HepG2 (cell line): ENCODE measurements around the gene INSR. TPM values are rescaled to one million over a fixed set of nuclear protein-coding genes. Genes with fewer than 3 reads are reported as not detected.

Source experiments
- ARID5B ChIP-seq: IDR thresholded peaks from 2 replicates; pipeline ENCODE4 v1.4.0; 2020; ENCODE audit warnings: mild to moderate bottlenecking, missing genetic modification reagents
- CEBPG ChIP-seq: IDR thresholded peaks from 2 replicates; pipeline ENCODE4 v1.6.1; 2016
- LRRFIP1 ChIP-seq: sonication (generic); formaldehyde crosslinking; conservative IDR thresholded peaks from 2 replicates; pipeline ENCODE4 v1.4.0; 2020; ENCODE audit warnings: missing genetic modification reagents
- TOPORS ChIP-seq: sonication (generic); formaldehyde crosslinking; IDR thresholded peaks from 2 replicates; pipeline ENCODE4 v1.8.0; 2023; ENCODE audit warnings: mild to moderate bottlenecking, missing genetic modification reagents
- ZHX2 ChIP-seq, 2 experiments: sonication (generic) in 1 of 2; formaldehyde crosslinking in 1 of 2; IDR thresholded peaks; 2 replicates each; pipeline versions ENCODE4 v1.6.1 to v1.9.0; 2014 to 2022; ENCODE audit warnings: antibody characterized with exemption in 1 of 2, borderline replicate concordance in 1 of 2, inconsistent platforms in 1 of 2, low read depth in 1 of 2, missing genetic modification reagents in 1 of 2
- ZNF362 ChIP-seq: sonication (generic); formaldehyde crosslinking; IDR thresholded peaks from 2 replicates; pipeline ENCODE4 v1.4.0; 2020; ENCODE audit warnings: missing genetic modification reagents, mild to moderate bottlenecking, borderline replicate concordance
- ZNF710 ChIP-seq: sonication (generic); formaldehyde crosslinking; IDR thresholded peaks from 2 replicates; pipeline ENCODE4 v1.5.0; 2020; ENCODE audit warnings: mild to moderate bottlenecking, missing genetic modification reagents, borderline replicate concordance
- polyA plus RNA-seq, 8 experiments: library from polyadenylated mRNA; depleted of rRNA in 3 of 8; stranded (reverse) in 7 of 8; unstranded in 1 of 8; fragments of >200 nt; fragmentation: Illumina TruSeq in 4 of 8; extraction: Trizol in 4 of 8; gene quantifications; 2 replicates each; pipeline versions ENCODE4 v1.2.1 to v1.2.3, GENCODE V29; 2011 to 2016; ENCODE audit warnings: low read depth in 4 of 8, missing spikeins in 1 of 8, mixed read lengths in 1 of 8; ENCODE audit not compliant: insufficient read depth in 1 of 8
- total RNA-seq, 5 experiments: library from RNA; depleted of rRNA; stranded (reverse); fragments of >200 nt; fragmentation: Illumina TruSeq; extraction: Trizol; gene quantifications; 2 replicates each; pipeline ENCODE4 v1.2.3, GENCODE V29; 2016; ENCODE audit warnings: low read depth in 1 of 5

INSR gene
- total and polyA plus RNA-seq, 2 of the 13 experiments (the other 11 are each of a cell fraction or from before 2014, with no cell fraction given), result 24.2 to 29.8 TPM

GRCh38 chr19:7295912-7296536, 1.8 kb upstream of the INSR start (continued):
- TF ChIP-seq ZHX2 (IDR thresholded peaks at IDR 0.05; ENCODE audit: low read depth) (no peak), ZHX2 (CRISPR knock-in tag; IDR thresholded peaks at IDR 0.05; ENCODE audit: borderline replicate concordance) (no peak), TOPORS (CRISPR knock-in tag) (0 out of 2 replicates have a peak, but pooled peaks have one; percentile 23), LRRFIP1 (no peak), ZNF362 (CRISPR knock-in tag) (peak; percentile 58; the same call in 1 of the 2 replicates), ZNF710 (CRISPR knock-in tag) (0 out of 2 replicates have a peak, but pooled peaks have one; percentile 52), CEBPG (CRISPR knock-in tag) (0 out of 2 replicates have a peak, but pooled peaks have one; percentile 10), ARID5B (CRISPR knock-in tag) (peak; percentile 73)
